Measurements from ENCODE around the gene CTNNA3. TPM values are rescaled to one million over a fixed set of nuclear protein-coding genes. Genes with fewer than 3 reads are reported as not detected.

Gene CTNNA3
- polyA plus RNA-seq, 3 donors, result 0.05 to 0.09 TPM; not detected in 1

- 65 to 86% (median 85%) methylated on average over 1 of the region's 1 CpG for WGBS, 3 donors
Observed at GRCh38 chr10:66257801-66258200, 1438.2 kb downstream of the CTNNA3 start.

DNA sequence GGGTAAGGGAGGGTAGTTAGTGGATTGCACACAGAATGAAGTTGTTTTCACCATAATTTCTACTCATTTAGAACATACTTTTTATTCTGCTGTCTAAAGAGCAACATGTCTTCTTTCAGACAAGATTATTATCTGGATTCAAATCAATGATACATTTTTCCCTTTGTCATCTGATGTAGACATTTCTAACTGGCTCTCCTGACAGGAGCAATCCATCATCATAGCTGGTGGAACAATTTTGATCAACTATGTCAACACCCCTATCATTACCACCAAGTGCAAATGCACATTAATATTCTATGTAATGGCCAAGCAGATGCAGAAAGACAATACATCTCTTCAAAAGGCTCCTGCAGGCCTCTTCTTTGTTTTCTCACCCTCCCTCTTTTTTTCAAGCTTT lies 1443.0 kb downstream of the CTNNA3 start:
- no peak overlapping the region for H3K27ac ChIP-seq (ENCODE audit: low read depth, low read length)

More at GRCh38 chr10:66257801-66258200, 1438.2 kb downstream of the CTNNA3 start:
- no peak overlapping the region for H3K27ac ChIP-seq (ENCODE audit: low read depth, low read length)

DNA sequence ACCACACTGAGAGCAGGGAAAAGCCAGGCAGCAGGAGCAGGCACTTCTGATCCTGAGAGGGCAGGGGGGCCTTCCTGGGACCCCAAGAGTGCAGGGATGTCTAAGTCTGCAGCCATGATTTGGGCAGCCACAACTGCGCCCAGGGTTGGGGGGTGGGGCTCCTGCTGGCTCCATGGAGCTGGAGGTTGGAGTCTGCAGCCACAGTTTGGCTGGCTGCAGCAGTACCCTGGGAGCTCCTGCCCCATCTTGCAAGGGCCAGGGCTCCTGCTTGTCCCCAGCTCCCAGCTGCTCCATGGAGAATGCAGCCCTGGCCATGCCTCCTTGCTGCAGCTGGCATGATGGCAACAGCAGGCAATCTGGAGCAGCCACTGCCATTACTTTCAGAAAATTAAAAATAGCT lies 1449.8 kb downstream of the CTNNA3 start:
- WGBS, 3 donors, result 93 to 100% (median 100%) methylated on average over 1 of the region's 1 CpG

DNA sequence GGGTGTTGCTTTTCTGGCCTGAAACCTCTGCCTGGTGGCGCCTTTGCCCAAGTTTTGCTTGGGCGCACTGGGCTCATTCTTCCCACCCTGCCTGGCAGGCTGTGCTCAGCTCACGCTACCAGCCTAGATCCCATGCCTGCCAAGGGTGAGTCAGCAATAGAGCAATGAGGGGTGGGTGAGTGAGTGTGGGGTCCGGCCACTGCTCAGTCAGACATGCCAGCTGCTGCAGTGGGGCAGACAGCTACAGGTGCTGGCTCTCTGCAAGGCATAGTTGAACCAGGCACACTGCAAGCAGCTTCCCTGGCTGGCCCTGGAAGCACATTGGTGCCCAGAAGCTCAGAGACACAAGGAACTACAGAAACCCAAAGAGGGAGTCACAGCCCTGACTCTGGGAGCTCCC lies 1451.0 kb downstream of the CTNNA3 start:
- WGBS, 3 donors, result 89 to 97% (median 93%) methylated on average over 4 of the region's 4 CpGs

More for the DNA sequence above, 1449.8 kb downstream of the CTNNA3 start:
- no peak overlapping the region for H3K27ac ChIP-seq (ENCODE audit: low read depth, low read length)

GRCh38 chr10:66242885-66243284 lies 1453.1 kb downstream of the CTNNA3 start:
- no peak overlapping the region for H3K27ac ChIP-seq (ENCODE audit: low read depth, low read length)
- WGBS, 3 donors, result 73 to 88% (median 77%) methylated on average over 1 of the region's 1 CpG

More for the DNA sequence above, 1451.0 kb downstream of the CTNNA3 start:
- no peak overlapping the region for H3K27ac ChIP-seq (ENCODE audit: low read depth, low read length)

GRCh38 chr10:66239062-66239461 lies 1456.9 kb downstream of the CTNNA3 start:
- no peak overlapping the region for H3K27ac ChIP-seq (ENCODE audit: low read depth, low read length)

GRCh38 chr10:66238343-66238742 lies 1457.7 kb downstream of the CTNNA3 start:
- 65 to 83% (median 81%) methylated on average over 2 of the region's 2 CpGs for WGBS, 3 donors
- H3K27ac ChIP-seq (ENCODE audit: low read depth, low read length), result no peak overlapping the region

- 90 to 93% (median 93%) methylated on average over 4 of the region's 4 CpGs for WGBS, 3 donors
Observed at GRCh38 chr10:66234872-66235271, 1461.1 kb downstream of the CTNNA3 start.

GRCh38 chr10:66228887-66229286 lies 1467.1 kb downstream of the CTNNA3 start:
- no peak overlapping the region for H3K27ac ChIP-seq (ENCODE audit: low read depth, low read length)

More at GRCh38 chr10:66234872-66235271, 1461.1 kb downstream of the CTNNA3 start:
- H3K27ac ChIP-seq (ENCODE audit: low read depth, low read length), result no peak overlapping the region

- H3K27ac ChIP-seq (ENCODE audit: low read depth, low read length), result no peak overlapping the region
- WGBS, 3 donors, result 68 to 81% (median 68%) methylated on average over 1 of the region's 1 CpG
Observed at GRCh38 chr10:66223656-66224055, 1472.3 kb downstream of the CTNNA3 start.

- WGBS, 3 donors, result 61 to 77% (median 70%) methylated on average over 3 of the region's 3 CpGs
- no peak overlapping the region for H3K27ac ChIP-seq (ENCODE audit: low read depth, low read length)
Observed at GRCh38 chr10:66222462-66223046, 1473.4 kb downstream of the CTNNA3 start.

GRCh38 chr10:66218981-66219587 lies 1476.9 kb downstream of the CTNNA3 start:
- WGBS, 3 donors, result 60 to 72% (median 70%) methylated on average over 5 of the region's 5 CpGs
- H3K27ac ChIP-seq (ENCODE audit: low read depth, low read length), result no peak overlapping the region

GRCh38 chr10:66218289-66218688 lies 1477.7 kb downstream of the CTNNA3 start:
- WGBS, 3 donors, result 63 to 81% (median 75%) methylated on average over 2 of the region's 2 CpGs
- H3K27ac ChIP-seq (ENCODE audit: low read depth, low read length), result no peak overlapping the region

DNA sequence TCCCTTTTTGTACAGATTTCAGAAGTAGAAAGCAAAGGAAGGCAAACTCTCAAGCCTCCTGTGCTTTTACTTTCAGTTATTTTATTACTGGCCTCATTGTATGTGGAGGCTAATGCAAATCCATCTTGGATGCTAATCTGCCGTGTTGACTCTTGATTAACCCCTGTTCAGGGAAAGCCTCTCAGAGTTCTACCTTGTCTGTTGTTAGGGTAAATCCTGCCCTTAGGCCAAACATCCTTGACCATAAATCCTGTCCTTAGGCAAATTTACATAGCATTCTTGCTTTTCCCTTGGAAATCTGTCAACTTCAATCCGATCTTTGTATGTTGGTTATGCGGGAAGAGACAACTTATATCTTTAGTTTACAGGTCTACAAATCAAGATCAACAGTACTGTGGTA lies 1480.1 kb downstream of the CTNNA3 start:
- WGBS, 3 donors, result 75 to 87% (median 82%) methylated on average over 3 of the region's 3 CpGs
- no peak overlapping the region for H3K27ac ChIP-seq (ENCODE audit: low read depth, low read length)

DNA sequence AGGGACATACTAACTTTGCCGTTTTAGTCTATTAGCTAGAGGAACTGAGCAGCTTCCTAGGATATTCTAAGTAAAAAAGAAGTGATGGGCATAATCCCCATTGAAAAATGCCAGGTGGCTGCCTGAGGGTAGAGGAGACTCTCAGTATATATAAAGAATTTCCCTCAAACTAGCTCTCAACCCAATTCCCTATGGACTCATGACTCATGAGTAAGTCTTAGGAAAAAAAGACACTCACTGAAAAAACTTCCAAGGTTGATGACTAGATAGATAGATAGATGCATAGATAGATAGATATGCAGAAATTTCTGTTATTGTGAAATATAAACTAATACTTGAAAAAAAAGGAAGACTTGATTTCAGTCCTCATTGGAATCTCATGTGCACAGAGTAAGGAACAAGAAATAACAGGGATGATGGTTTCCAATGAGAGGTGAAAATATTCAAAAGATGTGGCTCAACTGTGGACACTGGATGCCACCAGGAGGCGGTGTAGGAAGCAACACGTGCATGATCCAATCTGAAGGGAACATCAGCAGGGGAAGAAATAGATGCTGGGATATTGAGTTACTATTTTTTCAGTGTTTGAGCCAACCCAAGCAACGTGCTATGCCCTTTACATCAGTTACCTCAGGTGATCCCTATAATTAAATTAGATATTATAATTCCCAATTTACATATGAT lies 1481.1 kb downstream of the CTNNA3 start:
- H3K27ac ChIP-seq (ENCODE audit: low read depth, low read length), result no peak overlapping the region
- WGBS, 3 donors, result 67 to 75% (median 69%) methylated on average over 4 of the region's 4 CpGs

DNA sequence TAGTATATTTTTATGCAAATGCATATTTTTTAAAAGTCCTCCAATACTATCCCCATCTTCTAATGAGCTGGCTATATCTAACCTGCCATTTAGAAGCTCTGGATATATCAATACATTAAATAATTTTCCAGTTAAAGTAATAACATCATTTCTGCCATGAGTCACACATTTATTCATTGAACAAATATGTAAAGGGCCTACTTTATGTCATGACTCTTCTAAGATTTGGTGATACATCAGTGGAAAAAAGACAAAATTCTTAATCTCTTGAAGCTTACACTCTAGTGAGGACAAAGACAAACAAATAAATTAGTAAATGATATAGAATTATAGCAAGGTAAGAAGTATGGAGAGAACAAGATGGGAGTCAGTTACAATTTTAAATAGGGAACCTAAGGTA lies 1487.0 kb downstream of the CTNNA3 start:
- no peak overlapping the region for H3K27ac ChIP-seq (ENCODE audit: low read depth, low read length)

DNA sequence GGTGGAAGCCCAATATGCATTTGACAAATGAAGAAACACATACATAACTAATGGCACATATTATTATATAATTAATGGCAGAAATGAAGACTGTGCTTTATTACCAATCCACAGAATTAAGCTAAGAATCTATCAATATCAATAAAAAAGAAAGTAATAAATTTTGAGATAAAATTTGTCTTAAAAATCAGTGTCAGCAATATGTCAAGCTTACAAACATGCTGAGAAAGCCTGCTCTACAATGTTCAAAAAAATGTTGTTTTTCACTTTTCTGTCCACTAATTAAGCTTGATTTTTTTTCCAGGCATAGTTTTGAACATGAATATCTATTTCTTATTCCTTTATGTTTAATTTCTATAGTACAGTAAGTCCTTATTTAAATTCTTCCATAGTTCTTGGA lies 1491.2 kb downstream of the CTNNA3 start:
- H3K27ac ChIP-seq (ENCODE audit: low read depth, low read length), result no peak overlapping the region

- 89 to 93% (median 93%) methylated on average over 3 of the region's 3 CpGs for WGBS, 3 donors
- H3K27ac ChIP-seq (ENCODE audit: low read depth, low read length), result no peak overlapping the region
Observed at GRCh38 chr10:66202101-66202500, 1493.9 kb downstream of the CTNNA3 start.

DNA sequence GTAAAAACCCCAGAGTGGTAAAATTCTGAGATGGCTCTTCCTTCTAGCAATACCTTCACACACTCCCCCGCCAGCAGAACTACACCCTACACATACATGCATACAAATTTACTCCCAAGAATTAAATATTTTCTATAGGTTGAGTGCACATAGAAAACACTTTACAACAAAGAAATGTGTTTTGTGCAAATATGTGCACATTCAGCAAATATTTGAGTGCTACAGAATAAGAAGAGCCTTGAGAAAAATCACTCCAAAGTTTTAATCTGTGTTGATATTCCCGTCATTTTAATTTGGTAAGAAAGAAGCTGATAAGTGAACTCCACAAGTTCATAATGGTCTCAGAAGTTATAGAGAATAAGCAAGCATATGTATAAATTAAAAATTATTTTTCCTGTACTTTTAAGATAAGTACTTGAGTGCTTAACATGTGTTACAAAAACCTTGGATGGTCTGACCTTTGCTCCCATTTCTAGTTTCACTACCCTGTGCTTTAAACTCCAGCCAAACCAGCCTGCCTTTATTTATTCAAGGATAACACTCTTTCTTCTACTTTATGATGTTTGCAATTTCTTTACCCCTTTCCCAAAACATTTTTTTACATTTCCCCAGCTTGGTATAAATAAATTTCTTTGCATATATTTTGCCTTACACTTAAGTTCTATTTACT lies 1503.7 kb downstream of the CTNNA3 start:
- 60 to 83% (median 69%) methylated on average over 2 of the region's 2 CpGs for WGBS, 3 donors
- no peak overlapping the region for H3K27ac ChIP-seq (ENCODE audit: low read depth, low read length)

Measured in adipose tissue (tissue), 3 donors.